HG03103 (cell line): ENCODE data around the gene SIX2.

Experiments
- ATAC-seq: cut with Tn5 transposase; IDR thresholded peaks from one replicate; pipeline ENCODE4 v1.9.1; 2021; ENCODE audit warnings: low read depth; ENCODE audit not compliant: unreplicated experiment

Gene SIX2

GRCh38 chr2:45024097-45024496 is 14.8 kb upstream of the SIX2 start:
- ATAC-seq: no peak

- ATAC-seq: no peak
These were observed 11.2 kb upstream of the SIX2 start for GRCh38 chr2:45020439-45020838.

- ATAC-seq: no peak
These were observed 8.8 kb upstream of the SIX2 start for GRCh38 chr2:45018023-45018422.

GRCh38 chr2:45014831-45015230 is 5.6 kb upstream of the SIX2 start:
- no peak for ATAC-seq

- no peak for ATAC-seq
These were observed 4.9 kb upstream of the SIX2 start for GRCh38 chr2:45014016-45014702.

- no peak for ATAC-seq
These were observed 4.2 kb upstream of the SIX2 start for GRCh38 chr2:45013229-45014015.

- ATAC-seq: no peak
These were observed 3.5 kb upstream of the SIX2 start for GRCh38 chr2:45012733-45013132.

- ATAC-seq: no peak
These were observed 2.7 kb upstream of the SIX2 start for GRCh38 chr2:45011621-45012602.

- no peak for ATAC-seq
These were observed 1.9 kb upstream of the SIX2 start for GRCh38 chr2:45011121-45011520.

GRCh38 chr2:45010702-45011012 is 1.4 kb upstream of the SIX2 start:
- no peak for ATAC-seq

- ATAC-seq: no peak
These were observed 863 bp upstream of the SIX2 start for GRCh38 chr2:45009928-45010701.

GRCh38 chr2:45008296-45009129 is 739 bp downstream of the SIX2 start:
- ATAC-seq: no peak

GRCh38 chr2:45007961-45008295 is 1.3 kb downstream of the SIX2 start:
- no peak for ATAC-seq

GRCh38 chr2:45006942-45007287 is 2.3 kb downstream of the SIX2 start:
- no peak for ATAC-seq

- ATAC-seq: no peak
These were observed 3.0 kb downstream of the SIX2 start for GRCh38 chr2:45006041-45006941.

- ATAC-seq: no peak
These were observed 3.8 kb downstream of the SIX2 start for GRCh38 chr2:45005261-45006002.

GRCh38 chr2:45004562-45005191 is 4.6 kb downstream of the SIX2 start:
- no peak for ATAC-seq
